HG03196 (cell line): ENCODE results near the gene MYL11.
A peak's percentile ranks its signal among the peaks of the same experiment; 100 is the strongest.
"Not testable (repeated sequence)": the region's sequence is repeated elsewhere in the genome, so short reads cannot be mapped to it uniquely, and the experiment has no call there.

Source experiments
- ATAC-seq: cut with Tn5 transposase; IDR thresholded peaks from one replicate; pipeline ENCODE4 v1.9.1; 2021; ENCODE audit not compliant: unreplicated experiment

Gene MYL11

GRCh38 chr16:30374538-30374937, at the start of gene MYL11:
TSS of gene MYL11 (plus strand) at chr16:30374802. CDS start at chr16:30374858, 56 bp downstream.
- no peak for ATAC-seq

DNA sequence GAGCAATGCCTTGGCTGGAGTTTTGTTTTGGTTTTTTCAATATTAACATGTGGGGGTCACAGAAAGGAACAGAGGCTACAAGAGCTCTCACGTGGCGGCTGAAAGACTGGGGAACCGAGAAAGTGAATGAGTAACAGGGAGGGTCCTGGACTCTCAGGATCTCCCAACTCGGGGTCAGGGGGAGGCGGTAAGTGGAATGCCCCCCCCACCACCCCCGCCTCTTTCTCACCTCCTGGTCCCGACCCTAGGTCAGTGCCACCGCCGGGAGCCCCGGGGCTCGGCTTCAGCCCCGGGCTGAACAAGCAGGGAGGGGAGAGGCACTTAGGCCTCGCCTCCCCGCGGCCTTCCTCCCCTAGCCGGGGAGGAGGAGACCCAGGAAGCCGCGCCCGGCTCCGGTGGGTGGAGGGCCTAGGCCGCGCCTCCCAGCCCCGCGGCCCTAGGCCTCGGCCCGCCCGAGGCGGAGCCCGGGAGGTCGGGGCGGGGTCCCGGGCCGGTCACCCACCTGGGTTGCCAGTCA, 40.1 kb upstream of the MYL11 start:
- ATAC-seq, result peak; percentile 84

DNA sequence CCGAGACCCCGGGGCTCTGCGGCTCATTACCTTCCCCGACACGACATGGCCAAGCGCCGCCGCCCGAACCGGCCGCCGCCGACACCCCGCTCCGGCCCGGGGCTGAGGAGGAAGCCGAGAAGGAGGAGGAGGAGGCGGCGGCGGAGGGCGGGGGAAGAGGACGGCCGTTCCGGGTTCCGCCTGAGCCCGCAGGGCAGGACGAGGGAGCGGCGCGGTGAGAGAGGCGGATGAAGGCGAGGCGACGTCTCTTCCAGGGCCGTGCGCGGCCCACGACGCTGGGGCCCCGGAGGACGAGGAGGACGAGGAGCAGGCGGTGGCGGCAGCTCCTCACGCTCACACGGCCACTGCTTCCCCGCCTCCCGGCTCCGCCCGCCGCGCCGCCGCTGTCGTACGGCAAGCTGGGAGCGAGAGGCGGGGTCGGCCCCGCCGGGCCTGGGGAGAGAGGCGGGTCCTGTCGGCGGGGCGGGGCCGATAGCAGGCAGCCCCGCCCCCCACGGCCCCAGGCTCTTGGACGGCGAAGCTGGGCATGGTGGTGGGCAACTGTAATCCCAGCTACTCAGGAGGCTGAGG, 39.5 kb upstream of the MYL11 start:
- peak; percentile 81 for ATAC-seq

DNA sequence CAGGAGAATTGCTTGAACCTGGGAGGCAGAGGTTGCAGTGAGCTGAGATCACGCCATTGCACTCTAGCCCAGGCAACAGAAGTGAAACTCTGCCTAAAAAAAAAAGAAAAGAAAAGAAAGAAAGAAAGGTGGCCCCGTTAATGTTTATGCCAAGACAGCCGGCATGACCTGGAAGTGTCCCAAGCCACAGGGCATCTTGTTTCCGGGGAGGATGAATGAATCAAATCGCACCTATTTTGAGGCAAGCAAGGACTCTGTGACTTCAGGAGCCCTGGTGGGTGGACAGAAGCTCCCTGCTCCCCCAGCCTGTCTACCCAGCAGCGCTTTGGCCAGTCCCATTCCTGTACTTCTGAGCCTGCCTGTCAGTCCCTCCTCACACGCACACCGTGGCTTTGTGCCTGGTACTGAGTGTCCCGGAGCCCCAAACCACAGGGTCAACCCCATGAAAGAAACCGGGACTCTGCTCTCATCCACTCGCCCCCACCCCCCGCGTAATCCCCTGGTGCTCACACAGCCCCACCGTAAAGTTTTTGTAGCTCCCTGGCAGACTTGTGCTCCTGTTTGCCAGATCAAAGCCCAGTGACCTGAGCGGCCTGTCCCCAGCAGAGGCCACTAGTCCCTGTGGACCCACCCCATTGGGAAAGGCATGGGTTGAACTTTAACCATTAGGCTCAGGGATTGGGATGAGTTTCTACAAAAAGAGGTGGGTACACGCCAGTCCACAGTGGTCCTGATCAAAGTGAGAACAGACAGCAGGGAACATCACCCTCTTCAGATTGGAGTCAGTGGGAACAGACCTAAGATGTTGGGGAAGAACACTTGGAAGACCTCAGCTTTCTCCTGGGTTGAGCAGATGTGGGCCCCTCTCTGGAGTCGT, 38.8 kb upstream of the MYL11 start:
- ATAC-seq, result peak; percentile 24

DNA sequence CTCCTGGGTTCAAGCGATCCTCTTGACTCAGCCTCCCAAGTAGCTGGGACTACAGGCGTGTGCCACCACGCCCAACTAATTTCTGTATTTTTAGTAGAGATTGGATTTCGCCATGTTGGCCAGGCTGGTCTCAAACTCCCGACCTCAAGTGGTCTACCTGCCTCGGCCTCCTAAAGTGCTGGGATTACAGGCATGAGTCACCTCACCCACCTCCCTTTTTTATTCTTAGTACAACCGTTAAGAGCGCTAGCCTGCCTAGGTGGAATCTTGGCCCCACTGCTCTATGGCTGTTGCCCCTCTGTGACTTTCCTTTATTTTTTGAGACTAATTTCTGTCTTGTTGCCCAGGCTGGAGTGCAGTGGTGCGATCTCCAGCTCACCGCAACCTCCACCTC, 36.6 kb upstream of the MYL11 start:
- not testable (repeated sequence) for ATAC-seq

DNA sequence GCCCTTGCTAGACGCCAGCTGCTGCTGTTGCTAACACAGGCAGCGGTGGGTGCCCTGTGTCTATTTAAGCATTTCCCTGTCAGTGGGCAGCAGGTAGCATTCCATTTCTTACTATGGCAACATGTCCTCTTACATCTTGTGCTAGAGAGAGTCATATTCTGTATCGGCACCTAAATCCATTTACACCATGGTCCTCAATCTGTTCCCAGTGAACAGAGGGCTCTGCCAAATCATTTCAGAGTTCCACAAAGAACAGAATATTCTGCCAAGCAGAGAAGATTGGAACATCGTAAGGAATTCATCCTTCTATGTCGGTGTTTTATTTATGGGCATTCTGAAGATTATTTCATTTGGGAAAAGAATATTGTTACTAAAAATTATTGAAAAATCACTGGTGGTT, 35.9 kb upstream of the MYL11 start:
- not testable (repeated sequence) for ATAC-seq

- ATAC-seq, result no peak
Observed at GRCh38 chr16:30340621-30341020, 34.0 kb upstream of the MYL11 start.

DNA sequence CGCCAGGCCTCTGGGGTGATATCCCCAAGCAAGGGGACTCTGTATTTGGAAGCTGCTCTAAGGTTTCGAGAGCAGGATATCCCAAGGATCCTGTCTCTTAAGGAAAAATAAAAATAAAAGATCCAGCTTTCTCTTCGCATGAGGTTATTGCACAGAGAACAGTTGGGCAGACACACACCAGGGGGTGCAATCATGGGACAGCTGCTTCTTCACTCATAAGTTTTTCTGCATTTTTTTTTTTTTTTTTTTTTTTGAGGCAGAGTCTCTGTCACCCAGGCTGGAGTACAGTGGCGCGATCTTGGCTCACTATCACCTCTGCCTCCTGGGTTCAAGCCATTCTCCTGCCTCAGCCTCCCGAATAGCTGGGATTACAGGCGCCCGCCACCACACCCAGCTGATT, 32.6 kb upstream of the MYL11 start:
- ATAC-seq, result not testable (repeated sequence)

DNA sequence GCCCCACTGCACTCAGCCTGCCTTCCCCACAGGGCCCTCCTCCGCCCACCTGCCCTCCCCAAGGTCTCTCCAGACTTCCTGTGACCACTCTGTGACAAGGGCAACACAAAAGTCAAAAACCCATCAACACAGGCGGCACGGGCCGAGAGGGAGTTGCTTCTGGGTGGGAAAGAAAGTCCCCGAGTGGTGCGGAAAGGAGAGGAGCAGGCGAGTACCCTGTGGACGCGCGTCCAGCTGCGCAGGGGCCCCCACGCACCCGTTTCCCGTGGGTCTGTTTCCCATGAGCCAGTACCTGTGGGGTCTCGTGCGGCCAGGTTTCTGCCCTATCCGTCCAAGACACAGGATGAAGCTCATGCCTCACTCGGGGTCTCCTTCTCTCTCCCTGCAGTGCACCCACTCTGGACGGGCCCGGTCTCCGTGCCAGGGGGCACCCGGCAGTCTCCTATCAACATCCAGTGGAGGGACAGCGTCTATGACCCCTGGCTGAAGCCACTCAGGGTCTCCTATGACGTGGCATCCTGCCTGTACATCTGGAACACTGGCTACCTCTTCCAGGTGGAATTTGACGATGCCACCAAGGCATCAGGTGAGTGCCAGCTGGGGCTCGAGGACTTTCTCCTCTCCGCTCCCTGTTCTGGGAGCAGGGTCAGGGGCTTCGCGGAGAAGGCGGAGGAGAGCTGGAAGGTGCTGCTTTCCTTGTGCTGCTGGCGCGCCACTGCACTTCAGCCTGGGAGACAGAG, 31.7 kb upstream of the MYL11 start:
- ATAC-seq, result no peak

GRCh38 chr16:30343491-30343820, 31.1 kb upstream of the MYL11 start:
- not testable (repeated sequence) for ATAC-seq

DNA sequence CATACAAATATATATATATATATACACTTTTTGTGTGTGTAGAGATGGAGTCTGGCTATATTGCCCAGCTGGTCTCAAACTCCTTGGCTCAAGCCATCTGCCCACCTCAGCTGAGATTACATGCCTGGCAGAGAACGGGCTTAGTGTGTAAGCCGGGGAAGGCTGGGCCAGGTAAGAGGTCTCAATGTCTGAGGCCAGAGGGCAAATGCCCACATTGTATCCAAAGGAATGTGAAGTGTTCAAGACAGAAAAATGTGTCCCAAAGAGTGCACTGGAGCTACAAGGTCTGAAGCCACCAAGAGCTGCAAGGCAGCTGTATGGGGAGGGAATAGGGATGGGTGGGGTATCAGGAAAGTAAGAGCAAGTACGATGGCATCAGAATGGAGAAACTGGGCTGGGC, 28.3 kb upstream of the MYL11 start:
- ATAC-seq, result no peak

DNA sequence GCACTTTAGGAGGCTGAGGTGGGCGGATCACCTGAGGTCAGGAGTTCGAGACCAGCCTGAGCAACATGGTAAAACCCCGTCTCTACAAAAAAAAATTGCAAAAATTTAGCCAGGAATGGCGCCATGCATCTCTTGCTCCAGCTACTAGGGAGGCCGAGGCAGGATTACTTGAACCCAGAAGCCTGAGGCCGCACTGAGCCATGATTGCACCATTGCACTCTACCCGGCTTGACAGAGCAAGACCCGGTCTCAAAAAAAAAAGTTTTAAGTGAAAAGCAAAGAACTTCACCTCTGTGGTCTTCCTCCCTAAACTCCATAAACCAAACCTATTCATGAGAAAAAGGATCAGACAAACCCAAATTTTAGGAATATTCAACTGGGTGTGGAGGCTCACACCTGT, 26.5 kb upstream of the MYL11 start:
- no peak for ATAC-seq

GRCh38 chr16:30348929-30349328, 25.7 kb upstream of the MYL11 start:
- ATAC-seq, result no peak

GRCh38 chr16:30349675-30350074, 24.9 kb upstream of the MYL11 start:
- ATAC-seq, result peak; percentile 31

GRCh38 chr16:30350134-30350871, 24.3 kb upstream of the MYL11 start:
- peak; percentile 43 for ATAC-seq

GRCh38 chr16:30351001-30351441, 23.6 kb upstream of the MYL11 start:
- ATAC-seq, result no peak

GRCh38 chr16:30351586-30352419, 22.8 kb upstream of the MYL11 start:
- no peak for ATAC-seq

DNA sequence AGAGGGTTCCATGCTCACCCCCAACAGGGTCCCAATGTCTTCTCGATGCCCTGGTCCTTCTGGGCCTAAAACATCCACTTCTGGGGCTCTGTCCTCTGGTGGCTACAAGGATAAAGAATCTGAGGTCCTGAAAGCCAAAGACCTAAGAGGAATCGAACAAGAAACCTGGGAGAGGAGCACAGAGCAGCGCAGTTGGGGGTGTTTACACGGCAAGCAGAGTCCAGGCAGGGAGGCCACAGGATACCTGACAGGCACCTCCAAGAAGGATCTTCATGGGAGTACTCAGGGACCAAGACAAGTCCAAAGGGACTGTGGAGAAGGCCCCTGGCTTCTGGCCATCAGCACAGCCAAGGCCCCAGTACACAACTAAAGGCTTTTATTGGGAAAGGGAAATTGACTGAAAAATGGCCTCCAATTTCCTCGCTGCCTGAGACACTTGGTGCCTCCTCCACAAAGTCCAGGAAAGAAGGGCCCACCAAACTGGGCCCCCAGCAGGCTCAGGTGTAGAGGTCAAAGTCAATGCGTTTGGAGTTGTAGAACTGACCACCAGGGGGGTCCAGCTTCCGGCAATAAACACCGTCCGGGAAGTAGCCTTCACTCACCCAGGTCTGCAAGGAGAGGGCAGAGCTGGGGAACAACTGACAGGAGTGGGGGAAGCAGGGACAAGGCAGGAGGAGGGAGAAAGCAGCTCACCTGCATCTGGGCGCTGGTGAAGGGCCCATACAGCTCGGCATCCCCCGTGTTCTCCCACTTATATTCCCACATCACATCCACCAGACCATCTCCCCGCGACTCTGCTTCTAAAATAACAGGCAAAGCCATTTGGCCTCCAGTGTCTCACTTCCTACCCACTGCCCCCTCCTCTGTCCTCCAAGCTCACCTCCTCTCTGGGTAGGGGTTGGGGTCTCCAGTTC, 21.9 kb upstream of the MYL11 start:
- no peak for ATAC-seq
